IMR-90 (cell line): ENCODE data around the gene TK2. TPM values are rescaled to one million over a fixed set of nuclear protein-coding genes. Genes with fewer than 3 reads are reported as not detected.

Experiments used
- ATAC-seq: fragments of 200-7000 bp; cut with Tn5 transposase; 2 replicates; pipeline ENCODE4 v1.9.1; 2020; ENCODE audit warnings: low read depth, mild to moderate bottlenecking, moderate library complexity
- BruUV-seq: library from RNA; stranded (reverse); fragments of 400-500 nt; replicated peaks from 2 replicates; lab custom pipeline; 2021; lab: Mats Ljungman, UMichigan
- CTCF ChIA-PET: fragments of 300-600 bp; formaldehyde crosslinking; extraction: SDS; loops from one replicate; lab custom pipeline; 2021; ENCODE audit warnings: antibody characterized with exemption; lab: Yijun Ruan, JAX
- POLR2A ChIA-PET: fragments of 300-600 bp; sonication (Branson Sonifier 250); formaldehyde crosslinking; loops from one replicate; lab custom pipeline; 2022; ENCODE audit warnings: antibody characterized with exemption; ENCODE audit not compliant: unreplicated experiment; lab: Charles Lee
- DNase-seq: peaks from one replicate; pipeline ENCODE4 v3.0.0; 2013
- H2AFZ ChIP-seq: replicated peaks from 2 replicates; pipeline ENCODE3; 2013; ENCODE audit warnings: low read length, mild to moderate bottlenecking; ENCODE audit not compliant: poor library complexity
- H2AK5ac ChIP-seq: 2 replicates; pipeline ENCODE4 v1.6.1; 2013; ENCODE audit warnings: low read depth, low read length, inconsistent platforms
- H2AK9ac ChIP-seq: replicated peaks from 2 replicates; pipeline ENCODE3; 2013; ENCODE audit warnings: mild to moderate bottlenecking, low read depth, low read length, moderate library complexity; ENCODE audit not compliant: poor library complexity
- H2BK120ac ChIP-seq: 2 replicates; pipeline ENCODE4 v1.6.1; 2013; ENCODE audit warnings: low read depth, low read length, inconsistent platforms
- H2BK15ac ChIP-seq: 3 replicates; pipeline ENCODE4 v1.6.1; 2013; ENCODE audit warnings: low read depth, low read length, inconsistent platforms
- H2BK20ac ChIP-seq: 2 replicates; pipeline ENCODE4 v1.6.1; 2013; ENCODE audit warnings: low read depth, mild to moderate bottlenecking, inconsistent platforms, low read length, moderate library complexity
- H2BK5ac ChIP-seq: 2 replicates; pipeline ENCODE4 v1.6.1; 2013; ENCODE audit warnings: mild to moderate bottlenecking, low read depth, low read length, inconsistent platforms; ENCODE audit not compliant: poor library complexity, severe bottlenecking
- H3K14ac ChIP-seq: replicated peaks from 2 replicates; pipeline ENCODE4 v1.6.1; 2013; ENCODE audit warnings: low read depth, low read length, inconsistent platforms
- H3K18ac ChIP-seq: 2 replicates; pipeline ENCODE4 v1.6.1; 2013; ENCODE audit warnings: low read depth, low read length, control low read depth
- H3K23ac ChIP-seq: 2 replicates; pipeline ENCODE4 v1.6.1; 2013; ENCODE audit warnings: low read depth, low read length, inconsistent platforms
- H3K27ac ChIP-seq: 2 replicates; pipeline ENCODE4 v1.5.1; 2013; ENCODE audit warnings: mild to moderate bottlenecking, control low read depth, low read length; ENCODE audit not compliant: insufficient read depth
- H3K27me3 ChIP-seq: 2 replicates; pipeline ENCODE4 v1.6.1; 2013; ENCODE audit warnings: low read length; ENCODE audit not compliant: control insufficient read depth, insufficient read depth
- H3K36me3 ChIP-seq: 2 replicates; pipeline ENCODE4 v1.6.1; 2013; ENCODE audit warnings: low read length, mixed read lengths; ENCODE audit not compliant: control insufficient read depth, insufficient read depth
- H3K4ac ChIP-seq: 2 replicates; pipeline ENCODE4 v1.6.1; 2013; ENCODE audit warnings: low read depth, low read length, inconsistent platforms
- H3K4me1 ChIP-seq: 2 replicates; pipeline ENCODE4 v1.6.1; 2013; ENCODE audit warnings: low read length, mixed read lengths; ENCODE audit not compliant: control insufficient read depth, insufficient read depth
- H3K4me2 ChIP-seq: 2 replicates; pipeline ENCODE4 v1.6.1; 2013; ENCODE audit warnings: low read depth, mild to moderate bottlenecking, control low read depth, low read length, moderate library complexity
- H3K4me3 ChIP-seq: 2 replicates; pipeline ENCODE4 v1.5.1; 2013; ENCODE audit warnings: low read depth, mild to moderate bottlenecking, control low read depth, low read length, moderate library complexity; ENCODE audit not compliant: insufficient read depth
- H3K56ac ChIP-seq: 2 replicates; pipeline ENCODE4 v1.6.1; 2013; ENCODE audit warnings: low read length, inconsistent platforms; ENCODE audit not compliant: insufficient read depth; ENCODE audit errors: extremely low read depth
- H3K79me1 ChIP-seq, 2 experiments: 2 replicates each; pipeline ENCODE4 v1.6.1; 2013; ENCODE audit warnings: low read length in 2 of 2, inconsistent platforms in 1 of 2, low read depth in 1 of 2
- H3K9ac ChIP-seq: 2 replicates; pipeline ENCODE4 v1.6.1; 2013; ENCODE audit warnings: low read depth, low read length, control low read depth
- H3K9me1 ChIP-seq: 2 replicates; pipeline ENCODE4 v1.6.1; 2013; ENCODE audit warnings: low read length, inconsistent platforms; ENCODE audit not compliant: insufficient read depth
- H3K9me3 ChIP-seq: 2 replicates; pipeline ENCODE4 v1.6.1; 2013; ENCODE audit warnings: low read length; ENCODE audit not compliant: control insufficient read depth, insufficient read depth
- H4K20me1 ChIP-seq: 2 replicates; pipeline ENCODE4 v1.6.1; 2013; ENCODE audit warnings: low read length, inconsistent platforms; ENCODE audit not compliant: insufficient read depth
- H4K5ac ChIP-seq: 2 replicates; pipeline ENCODE4 v1.6.1; 2013; ENCODE audit warnings: mild to moderate bottlenecking, low read depth, low read length, control low read depth
- H4K8ac ChIP-seq, 2 experiments: 2 replicates each; pipeline ENCODE4 v1.6.1; 2013; ENCODE audit warnings: low read depth in 2 of 2, low read length in 2 of 2, control low read depth in 1 of 2, inconsistent platforms in 1 of 2
- H4K91ac ChIP-seq: 2 replicates; pipeline ENCODE4 v1.6.1; 2013; ENCODE audit warnings: low read depth, low read length, inconsistent platforms; ENCODE audit not compliant: insufficient read depth
- BHLHE40 ChIP-seq: fragments of 150-350 bp; IDR thresholded peaks from 2 replicates; pipeline ENCODE4 v1.6.1; 2016; ENCODE audit warnings: mild to moderate bottlenecking, low read depth, low read length
- CEBPB ChIP-seq: IDR thresholded peaks from 2 replicates; pipeline ENCODE4 v1.6.1; 2012; ENCODE audit warnings: low read depth, low read length, improper control_type of control experiment
- CTCF ChIP-seq: conservative IDR thresholded peaks from 2 replicates; pipeline ENCODE4 v1.5.1; 2012; ENCODE audit warnings: mild to moderate bottlenecking, low read depth, low read length, improper control_type of control experiment
- FOS ChIP-seq: fragments of 150-350 bp; IDR thresholded peaks from 2 replicates; pipeline ENCODE4 v1.6.1; 2016; ENCODE audit warnings: low read depth, low read length
- MXI1 ChIP-seq: IDR thresholded peaks from 2 replicates; pipeline ENCODE4 v1.6.1; 2012; ENCODE audit warnings: low read depth, mild to moderate bottlenecking, low read length, moderate library complexity, borderline replicate concordance
- RCOR1 ChIP-seq: IDR thresholded peaks from 2 replicates; pipeline ENCODE4 v1.6.1; 2012; ENCODE audit warnings: mild to moderate bottlenecking, low read length, improper control_type of control experiment; ENCODE audit not compliant: insufficient replicate concordance
- RFX5 ChIP-seq: IDR thresholded peaks from 2 replicates; pipeline ENCODE4 v1.8.0; 2012; ENCODE audit warnings: low read depth, mild to moderate bottlenecking, low read length, moderate library complexity
- WGBS, 2 experiments: methylation state at CpG; one replicate each; pipeline versions ENCODE4 v1.1.5 to v1.1.7; 2013; ENCODE audit warnings: missing lambda C conversion rate in 2 of 2; ENCODE audit not compliant: insufficient read length in 1 of 2; ENCODE audit errors: extremely low coverage in 2 of 2; 5-methylcytosine and 5-hydroxymethylcytosine counted together
- dilution Hi-C: fragments of 300-500 bp; cut with HindIII; formaldehyde crosslinking; loops from one replicate; pipeline ENCODE4 v1.14.3; 2018; ENCODE audit warnings: low sequenced_read_pairs; ENCODE audit not compliant: unreplicated experiment
- in situ Hi-C: fragments of 300-500 bp; cut with MboI; formaldehyde crosslinking; loops from 3 replicates; pipeline ENCODE4 v1.14.3; 2019; ENCODE audit warnings: low sequenced_read_pairs, inconsistent platforms, mixed read lengths
- intact Hi-C: fragments of 100-400 bp; cut with micrococcal nuclease; formaldehyde crosslinking; loops from 2 replicates; pipeline ENCODE4 v1.10.0; 2022
- polyA plus RNA-seq, 3 experiments: library from polyadenylated mRNA; depleted of rRNA; stranded (reverse); fragments of >200 nt; gene quantifications; 2 replicates each; pipeline ENCODE4 v1.2.3, GENCODE V29; 2012; ENCODE audit warnings: low replicate concordance in 1 of 3
- total RNA-seq: library from RNA; depleted of rRNA; stranded (reverse); fragments of >200 nt; gene quantifications from 2 replicates; pipeline ENCODE4 v1.2.3, GENCODE V29; 2012

Gene TK2
- total and polyA plus RNA-seq, 2 of the 4 experiments (the other 2 are of a cell fraction) = 14.7 to 16.5 TPM

GRCh38 chr16:66585481-66586239 lies 35.7 kb upstream of the TK2 start:
- TF ChIP-seq MXI1 (no peak), FOS (no peak), CTCF (no peak), CEBPB (no peak), RFX5 (no peak), BHLHE40 (no peak), RCOR1 (no peak)
- H3K27ac ChIP-seq = no peak overlapping the region
- H3K14ac ChIP-seq = no peak overlapping the region
- dilution Hi-C loops = no loop called here
- H3K79me1 ChIP-seq = no peaks in the 10 kb centered on the region
- H3K9me3 ChIP-seq = no peaks in the 10 kb centered on the region
- H3K27me3 ChIP-seq = peaks cover 6% of the 10 kb centered on the region; the same call in 1 of the 2 replicates
- H4K5ac ChIP-seq = no peak overlapping the region
- no peaks in the 10 kb centered on the region; the same call in 1 of the 2 replicates for H4K20me1 ChIP-seq
- H3K23ac ChIP-seq = no peak overlapping the region
- no peak overlapping the region for H2BK120ac ChIP-seq
- peak overlapping the region; percentile 56 for H2AFZ ChIP-seq
- no peak overlapping the region for H3K18ac ChIP-seq
- H3K36me3 ChIP-seq = no peaks in the 10 kb centered on the region
- BruUV-seq = no TSS peak
- no peak overlapping the region for H2AK9ac ChIP-seq
- CTCF ChIA-PET = no interaction called here
- no peaks in the 10 kb centered on the region; the same call in 1 of the 2 replicates for H3K9me1 ChIP-seq
- WGBS, 2 experiments = 60% methylated on average over 6 of the region's 10 CpGs; no CpG with 5 or more reads in 1 of the 2 experiments
- no peak overlapping the region for H4K8ac ChIP-seq
- no peak overlapping the region for H2BK5ac ChIP-seq
- peaks cover 11% of the 10 kb centered on the region for H3K4me1 ChIP-seq
- intact Hi-C loops = loop anchor here (5.0 kb wide), 2 partner anchors 108 to 178 kb away; no protein-coding TSS in a partner anchor
- H3K4me3 ChIP-seq = no peak overlapping the region
- no peak overlapping the region for H2AK5ac ChIP-seq
- in situ Hi-C loops = no loop called here
- no peak for DNase-seq
- no peak for ATAC-seq
- POLR2A ChIA-PET = no interaction called here
- H3K9ac ChIP-seq = no peak overlapping the region
- no peak overlapping the region for H3K4ac ChIP-seq
- no peak overlapping the region for H3K56ac ChIP-seq
- H2BK15ac ChIP-seq = no peak overlapping the region
- no peak overlapping the region for H2BK20ac ChIP-seq
- no peak overlapping the region for H4K91ac ChIP-seq
- H3K4me2 ChIP-seq = no peak overlapping the region
